ENCODE results near the gene NR3C2. TPM values are rescaled to one million over a fixed set of nuclear protein-coding genes. Genes with fewer than 3 reads are reported as not detected.
A peak's percentile ranks its signal among the peaks of the same experiment; 100 is the strongest.

The NR3C2 gene
- total RNA-seq, 1 experiment from 2014 or later, result 2.8 TPM

GRCh38 chr4:148445071-148445859 is 3.1 kb upstream of the NR3C2 start:
- H3K4me3 ChIP-seq (ENCODE audit: low read length), result peak overlapping the region; percentile 86
- intact Hi-C loops (cut with micrococcal nuclease), result loop anchor here (5.0 kb wide), 1 partner anchor 227 kb away; no protein-coding TSS in a partner anchor
- H3K9ac ChIP-seq (ENCODE audit: low read length), result peak overlapping the region; percentile 20; the same call in 1 of the 2 replicates
- no peak overlapping the region for H3K27ac ChIP-seq (ENCODE audit: low read length)
- peak; percentile 9 for ATAC-seq
- TF ChIP-seq CTCF (conservative IDR thresholded peaks at IDR 0.05; ENCODE audit: low read depth, low read length) (no peak), EZH2 (IDR thresholded peaks at IDR 0.05; ENCODE audit: low read length, unreplicated experiment) (no peak), EZH2phosphoT487 (IDR thresholded peaks at IDR 0.05; ENCODE audit: borderline replicate concordance, low read length) (no peak)
- H3K9me2 ChIP-seq (replicated peaks; ENCODE audit: low read length), result no peaks in the 10 kb centered on the region
- H3K36me3 ChIP-seq (ENCODE audit: low read depth, low read length), result no peaks in the 10 kb centered on the region
- ChIA-PET CTCF (no interaction called here), POLR2A (ENCODE audit: unreplicated experiment) (no interaction called here)
- DNase-seq, result peak; percentile 33
- H3K4me1 ChIP-seq (ENCODE audit: insufficient read depth, low read length), result peaks cover 13% of the 10 kb centered on the region; the same call in 1 of the 2 replicates
- H3K4me2 ChIP-seq (ENCODE audit: low read length), result peak overlapping the region; percentile 92
- no peaks in the 10 kb centered on the region for H3K27me3 ChIP-seq (ENCODE audit: low read length)
- no peaks in the 10 kb centered on the region for H3F3A ChIP-seq (ENCODE audit: low read length, unreplicated experiment)
- no peaks in the 10 kb centered on the region for H3K9me3 ChIP-seq (ENCODE audit: low read length)
- BruUV-seq (replicated peaks), result no TSS peak
- peak overlapping the region; percentile 78 for H2AFZ ChIP-seq (ENCODE audit: low read length)
- H4K20me1 ChIP-seq (ENCODE audit: low read length), result no peaks in the 10 kb centered on the region
- H3K79me2 ChIP-seq (ENCODE audit: low read length), result 0 out of 2 replicates have a peak, but pooled peaks cover 4% of the 10 kb centered on the region

GRCh38 chr4:148444296-148445070 is 2.3 kb upstream of the NR3C2 start:
- no TSS peak for BruUV-seq (replicated peaks)
- H3K4me2 ChIP-seq (ENCODE audit: low read length), result peak overlapping the region; percentile 92
- ATAC-seq (peak; percentile 5), DNase-seq (peak; percentile 22)
- TF ChIP-seq EZH2phosphoT487 (IDR thresholded peaks at IDR 0.05; ENCODE audit: borderline replicate concordance, low read length), result no peak
- no peak for TF ChIP-seq CTCF (conservative IDR thresholded peaks at IDR 0.05; ENCODE audit: low read depth, low read length)
- TF ChIP-seq EZH2 (IDR thresholded peaks at IDR 0.05; ENCODE audit: low read length, unreplicated experiment), result no peak
- intact Hi-C loops (cut with micrococcal nuclease), result loop anchor here (5.0 kb wide), 4 partner anchors 228 to 818 kb away; no protein-coding TSS in a partner anchor
- H3K4me1 ChIP-seq (ENCODE audit: insufficient read depth, low read length), result peaks cover 18% of the 10 kb centered on the region; the same call in 1 of the 2 replicates
- no peaks in the 10 kb centered on the region for H3K36me3 ChIP-seq (ENCODE audit: low read depth, low read length)
- H3K27me3 ChIP-seq (ENCODE audit: low read length), result no peaks in the 10 kb centered on the region
- H3K9me2 ChIP-seq (replicated peaks; ENCODE audit: low read length), result no peaks in the 10 kb centered on the region
- peak overlapping the region; percentile 44 for H3K9ac ChIP-seq (ENCODE audit: low read length)
- H3K4me3 ChIP-seq (ENCODE audit: low read length), result peak overlapping the region; percentile 86
- no peaks in the 10 kb centered on the region for H4K20me1 ChIP-seq (ENCODE audit: low read length)
- H2AFZ ChIP-seq (ENCODE audit: low read length), result peak overlapping the region; percentile 72
- POLR2A ChIA-PET (ENCODE audit: unreplicated experiment), result no interaction called here
- CTCF ChIA-PET, result no interaction called here
- H3K9me3 ChIP-seq (ENCODE audit: low read length), result no peaks in the 10 kb centered on the region
- no peak overlapping the region for H3K27ac ChIP-seq (ENCODE audit: low read length)
- H3K79me2 ChIP-seq (ENCODE audit: low read length), result 0 out of 2 replicates have a peak, but pooled peaks cover 4% of the 10 kb centered on the region
- H3F3A ChIP-seq (ENCODE audit: low read length, unreplicated experiment), result no peaks in the 10 kb centered on the region
